Neural cell (in vitro differentiated cells): ENCODE results near the gene ZNF10. TPM values are rescaled to one million over a fixed set of nuclear protein-coding genes. Genes with fewer than 3 reads are reported as not detected.

ENCODE experiments used
- H2AFZ ChIP-seq: fragments of 200-600, 300-800 bp; sonication (generic), shearing (Covaris generic); 2 replicates; pipeline ENCODE4 v1.6.0; 2014; ENCODE audit warnings: low read depth, mild to moderate bottlenecking, antibody characterized with exemption, low read length, moderate library complexity
- H3F3A ChIP-seq: fragments of 200-600 bp; shearing (Covaris generic); 2 replicates; pipeline ENCODE4 v1.6.1; 2016; ENCODE audit warnings: mild to moderate bottlenecking, moderate library complexity, mixed read lengths, antibody characterized with exemption, low read length; ENCODE audit not compliant: insufficient read depth, poor library complexity, severe bottlenecking
- H3K27ac ChIP-seq: fragments of 200-600, 300-800 bp; sonication (generic), shearing (Covaris generic); 2 replicates; pipeline ENCODE4 v1.5.1; 2014; ENCODE audit warnings: mild to moderate bottlenecking, low read length, moderate library complexity
- H3K27me3 ChIP-seq: fragments of 300-800, 200-600 bp; sonication (generic), shearing (Covaris generic); 2 replicates; pipeline ENCODE4 v1.6.0; 2014; ENCODE audit warnings: mild to moderate bottlenecking, low read depth, low read length, moderate library complexity; ENCODE audit not compliant: insufficient read depth
- H3K36me3 ChIP-seq: fragments of 300-800, 200-600 bp; sonication (generic), shearing (Covaris generic); 2 replicates; pipeline ENCODE4 v1.5.1; 2014; ENCODE audit warnings: mild to moderate bottlenecking, antibody characterized with exemption, low read length, moderate library complexity; ENCODE audit not compliant: insufficient read depth
- H3K4me2 ChIP-seq: fragments of 300-800, 200-600 bp; sonication (generic), shearing (Covaris generic); 2 replicates; pipeline ENCODE4 v1.6.0; 2014; ENCODE audit warnings: mild to moderate bottlenecking, low read length
- H3K4me3 ChIP-seq: fragments of 300-800, 200-600 bp; sonication (generic), shearing (Covaris generic); 2 replicates; pipeline ENCODE4 v1.5.1; 2014; ENCODE audit warnings: mild to moderate bottlenecking, low read length, moderate library complexity
- H3K79me2 ChIP-seq: fragments of 200-600 bp; shearing (Covaris generic); replicated peaks from 2 replicates; pipeline ENCODE4 v1.6.0; 2014; ENCODE audit warnings: mild to moderate bottlenecking, low read length, moderate library complexity; ENCODE audit not compliant: insufficient read depth
- H3K9ac ChIP-seq: fragments of 300-800, 200-600 bp; sonication (generic), shearing (Covaris generic); 2 replicates; pipeline ENCODE4 v1.6.1; 2016; ENCODE audit warnings: mild to moderate bottlenecking, low read length, mixed read lengths
- H3K9me2 ChIP-seq: fragments of 200-600 bp; shearing (Covaris generic); 2 replicates; pipeline ENCODE4 v1.6.1; 2016; ENCODE audit warnings: mild to moderate bottlenecking, low read length, mixed read lengths; ENCODE audit not compliant: insufficient read depth
- H3K9me3 ChIP-seq: fragments of 200-600, 300-800 bp; sonication (generic), shearing (Covaris generic); 2 replicates; pipeline ENCODE4 v1.6.1; 2016; ENCODE audit warnings: mild to moderate bottlenecking, mixed run types, low read length, moderate library complexity, mixed read lengths
- H4K20me1 ChIP-seq: fragments of 200-600 bp; shearing (Covaris generic); 2 replicates; pipeline ENCODE4 v1.6.1; 2016; ENCODE audit warnings: mild to moderate bottlenecking, mixed run types; ENCODE audit not compliant: insufficient read depth
- CTCF ChIP-seq: fragments of 450-650 bp; IDR thresholded peaks from 2 replicates; pipeline ENCODE4 v1.5.1; 2014; ENCODE audit warnings: antibody characterized with exemption, mild to moderate bottlenecking, moderate library complexity; ENCODE audit not compliant: poor library complexity, severe bottlenecking
- EP300 ChIP-seq: fragments of 450-650 bp; conservative IDR thresholded peaks from 2 replicates; pipeline ENCODE4 v1.6.1; 2014; ENCODE audit warnings: antibody characterized with exemption, mild to moderate bottlenecking, moderate library complexity; ENCODE audit not compliant: poor library complexity, severe bottlenecking
- EZH2 ChIP-seq: fragments of 200-600, 300-800 bp; shearing (Covaris generic), sonication (generic); IDR thresholded peaks from 2 replicates; pipeline ENCODE4 v1.6.1; 2014; ENCODE audit warnings: antibody characterized with exemption, low read length, borderline replicate concordance, mild to moderate bottlenecking; ENCODE audit not compliant: insufficient read depth, poor library complexity, severe bottlenecking
- MXI1 ChIP-seq: fragments of 450-650 bp; conservative IDR thresholded peaks from 2 replicates; pipeline ENCODE4 v1.6.1; 2014; ENCODE audit warnings: antibody characterized with exemption, mild to moderate bottlenecking; ENCODE audit not compliant: poor library complexity, severe bottlenecking
- POLR2AphosphoS5 ChIP-seq: IDR thresholded peaks from 2 replicates; pipeline ENCODE4 v1.6.1; 2012
- RAD21 ChIP-seq: fragments of 450-650 bp; conservative IDR thresholded peaks from 2 replicates; pipeline ENCODE4 v1.6.1; 2014; ENCODE audit warnings: antibody characterized with exemption, mild to moderate bottlenecking, moderate library complexity
- REST ChIP-seq: IDR thresholded peaks from 2 replicates; pipeline ENCODE4 v1.6.1; 2012; ENCODE audit warnings: borderline replicate concordance
- SMC3 ChIP-seq: fragments of 450-650 bp; conservative IDR thresholded peaks from 2 replicates; pipeline ENCODE4 v1.6.1; 2014; ENCODE audit warnings: antibody characterized with exemption, mild to moderate bottlenecking, moderate library complexity; ENCODE audit not compliant: poor library complexity
- TAF1 ChIP-seq: IDR thresholded peaks from 2 replicates; pipeline ENCODE4 v1.6.1; 2012; ENCODE audit warnings: low read depth
- polyA plus RNA-seq: library from polyadenylated mRNA; depleted of rRNA; stranded (reverse); fragments of >200 nt; gene quantifications from 2 replicates; pipeline ENCODE4 v1.2.3, GENCODE V29; 2014

ZNF10 gene
- polyA plus RNA-seq, 1 donor from 2014 or later: 46.5 TPM

DNA sequence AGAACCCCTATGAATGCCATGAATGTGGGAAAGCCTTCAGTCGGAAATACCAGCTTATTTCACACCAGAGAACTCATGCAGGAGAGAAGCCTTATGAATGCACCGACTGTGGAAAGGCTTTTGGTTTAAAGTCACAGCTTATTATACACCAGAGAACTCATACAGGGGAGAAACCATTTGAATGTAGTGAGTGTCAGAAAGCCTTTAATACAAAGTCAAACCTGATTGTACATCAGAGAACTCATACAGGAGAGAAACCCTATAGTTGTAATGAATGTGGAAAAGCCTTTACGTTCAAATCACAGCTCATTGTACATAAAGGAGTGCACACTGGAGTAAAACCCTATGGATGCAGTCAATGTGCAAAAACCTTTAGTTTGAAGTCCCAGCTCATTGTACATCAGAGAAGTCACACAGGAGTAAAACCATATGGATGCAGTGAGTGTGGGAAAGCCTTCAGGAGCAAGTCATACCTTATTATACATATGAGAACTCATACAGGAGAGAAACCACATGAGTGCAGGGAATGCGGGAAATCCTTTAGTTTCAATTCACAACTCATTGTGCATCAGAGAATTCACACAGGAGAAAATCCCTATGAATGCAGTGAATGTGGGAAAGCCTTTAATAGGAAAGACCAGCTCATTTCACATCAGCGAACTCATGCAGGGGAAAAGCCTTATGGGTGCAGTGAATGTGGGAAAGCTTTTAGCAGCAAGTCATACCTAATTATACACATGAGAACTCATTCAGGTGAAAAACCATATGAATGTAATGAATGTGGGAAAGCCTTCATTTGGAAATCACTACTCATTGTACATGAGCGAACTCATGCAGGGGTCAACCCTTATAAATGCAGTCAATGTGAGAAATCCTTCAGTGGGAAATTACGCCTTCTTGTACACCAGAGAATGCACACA lies 73.2 kb downstream of the ZNF10 start:
- Histone ChIP-seq H3F3A (peaks cover 7% of the 10 kb centered on the region), H4K20me1 (no peaks in the 10 kb centered on the region), H3K9me2 (no peaks in the 10 kb centered on the region), H3K27ac (no peak overlapping the region), H3K9me3 (peaks cover 68% of the 10 kb centered on the region), H3K79me2 (no peaks in the 10 kb centered on the region), H3K9ac (no peak overlapping the region), H2AFZ (no peak overlapping the region), H3K4me3 (no peak overlapping the region), H3K4me2 (no peak overlapping the region), H3K27me3 (no peaks in the 10 kb centered on the region), H3K36me3 (peaks cover 64% of the 10 kb centered on the region)
- TF ChIP-seq REST: no peak
- no peak for TF ChIP-seq EZH2
- TF ChIP-seq EP300: no peak
- no peak for TF ChIP-seq MXI1
- TF ChIP-seq RAD21: no peak
- no peak for TF ChIP-seq POLR2AphosphoS5
- no peak for TF ChIP-seq SMC3
- TF ChIP-seq CTCF: no peak
- no peak for TF ChIP-seq TAF1

GRCh38 chr12:133204264-133204603 lies 73.8 kb downstream of the ZNF10 start:
- Histone ChIP-seq H3K4me2 (no peak overlapping the region), H3K9ac (no peak overlapping the region), H3K9me2 (no peaks in the 10 kb centered on the region), H3K4me3 (no peak overlapping the region), H3K9me3 (peaks cover 68% of the 10 kb centered on the region), H4K20me1 (no peaks in the 10 kb centered on the region), H3K36me3 (peaks cover 64% of the 10 kb centered on the region), H3K27me3 (no peaks in the 10 kb centered on the region), H2AFZ (no peak overlapping the region), H3F3A (peaks cover 7% of the 10 kb centered on the region), H3K79me2 (no peaks in the 10 kb centered on the region), H3K27ac (no peak overlapping the region)
- TF ChIP-seq TAF1: no peak
- TF ChIP-seq RAD21: no peak
- TF ChIP-seq SMC3: no peak
- TF ChIP-seq EP300: no peak
- TF ChIP-seq REST: no peak
- no peak for TF ChIP-seq MXI1
- TF ChIP-seq CTCF: no peak
- no peak for TF ChIP-seq POLR2AphosphoS5
- no peak for TF ChIP-seq EZH2
